Uterus (tissue), 4 donors: ENCODE results near the gene ARR3. TPM values are rescaled to one million over a fixed set of nuclear protein-coding genes. Genes with fewer than 3 reads are reported as not detected.
"Not testable (repeated sequence)": the region's sequence is repeated elsewhere in the genome, so short reads cannot be mapped to it uniquely, and the experiment has no call there.

ENCODE experiments used
- DNase-seq, 2 donors: peaks; one replicate each; pipeline ENCODE4 v3.0.0-alpha.2; 2019 to 2020
- H3K27ac ChIP-seq, 2 donors: fragments of 200-600 bp; sonication (generic); 1 replicate in 1 of 2; 2 replicates in 1 of 2; pipeline ENCODE4 v1.5.1; 2016 to 2018
- H3K27me3 ChIP-seq, 2 donors: fragments of 200-600 bp; sonication (generic); one replicate each; pipeline ENCODE4 v1.5.1; 2018 to 2019; ENCODE audit warnings: control low read depth in 1 of 2
- H3K36me3 ChIP-seq, 2 donors: fragments of 200-600 bp; sonication (generic); one replicate each; pipeline ENCODE4 v1.5.1; 2019; ENCODE audit warnings: control low read depth in 1 of 2
- H3K4me1 ChIP-seq, 2 donors: fragments of 200-600 bp; sonication (generic); one replicate each; pipeline ENCODE4 v1.5.1; 2018 to 2019; ENCODE audit warnings: control low read depth in 1 of 2
- H3K4me3 ChIP-seq, 2 donors: fragments of 200-600 bp; sonication (generic); 1 replicate in 1 of 2; 2 replicates in 1 of 2; pipeline ENCODE4 v1.5.1; 2018 to 2019; ENCODE audit warnings: mild to moderate bottlenecking in 1 of 2
- H3K9me3 ChIP-seq, 2 donors: fragments of 200-600 bp; sonication (generic); one replicate each; pipeline ENCODE4 v1.5.1; 2019; ENCODE audit warnings: control low read depth in 1 of 2
- CTCF ChIP-seq, 4 experiments: fragments of 200-600 bp in 2 of 4; fragments of 450-650 bp in 2 of 4; sonication (generic) in 2 of 4; IDR thresholded peaks; one replicate each; pipeline ENCODE4 v1.5.1; 2016 to 2019; ENCODE audit warnings: antibody characterized with exemption in 4 of 4, mild to moderate bottlenecking in 2 of 4, moderate library complexity in 1 of 4
- POLR2A ChIP-seq, 2 donors: fragments of 450-650 bp; IDR thresholded peaks; one replicate each; pipeline ENCODE4 v1.6.1; 2016; ENCODE audit warnings: antibody characterized with exemption in 2 of 2, mild to moderate bottlenecking in 1 of 2, moderate library complexity in 1 of 2
- intact Hi-C: fragments of 100-400 bp; cut with DNase I; formaldehyde crosslinking; loops from one replicate; pipeline ENCODE4 v1.15.1; 2023; ENCODE audit warnings: low total_unique reads
- total RNA-seq, 4 donors: library from RNA; depleted of rRNA in 3 of 4; stranded (reverse); fragments of >200 nt in 3 of 4; gene quantifications; one replicate each; pipeline versions ENCODE4 v1.1.0 to v1.2.4, GENCODE V29; 2014 to 2023
- donor health status: DM: yes; HTN: yes; CAD: no.

ARR3 gene
- total RNA-seq, 4 donors from 2014 or later, result not detected

GRCh38 chrX:70234355-70234754 lies 33.8 kb upstream of the ARR3 start, which contains the start of gene AWAT1:
Gene AWAT1 (plus strand): TSS chrX:70234655. CDS start chrX:70234696, 41 bp downstream.
- no peak for DNase-seq
- no peaks in the 10 kb centered on the region for H3K4me1 ChIP-seq
- H3K27ac ChIP-seq, result no peak within 1 kb of the TSS
- no peaks in the 10 kb centered on the region for H3K36me3 ChIP-seq
- intact Hi-C loops, result no loop called here
- no peaks in the 10 kb centered on the region for H3K27me3 ChIP-seq
- TF ChIP-seq CTCF (IDR thresholded peaks at IDR 0.05), result no peak
- no peak for TF ChIP-seq POLR2A (IDR thresholded peaks at IDR 0.05)
- H3K4me3 ChIP-seq, result no peak within 1 kb of the TSS
- H3K9me3 ChIP-seq, result no peaks in the 10 kb centered on the region

GRCh38 chrX:70240751-70241150 lies 27.4 kb upstream of the ARR3 start:
- TF ChIP-seq POLR2A (IDR thresholded peaks at IDR 0.05), result no peak
- TF ChIP-seq CTCF (IDR thresholded peaks at IDR 0.05), result no peak
- Histone ChIP-seq H3K27ac (no peak overlapping the region), H3K9me3 (no peaks in the 10 kb centered on the region), H3K36me3 (no peaks in the 10 kb centered on the region), H3K4me3 (no peak overlapping the region), H3K4me1 (no peaks in the 10 kb centered on the region), H3K27me3 (no peaks in the 10 kb centered on the region)
- intact Hi-C loops, result no loop called here
- no peak for DNase-seq

DNA sequence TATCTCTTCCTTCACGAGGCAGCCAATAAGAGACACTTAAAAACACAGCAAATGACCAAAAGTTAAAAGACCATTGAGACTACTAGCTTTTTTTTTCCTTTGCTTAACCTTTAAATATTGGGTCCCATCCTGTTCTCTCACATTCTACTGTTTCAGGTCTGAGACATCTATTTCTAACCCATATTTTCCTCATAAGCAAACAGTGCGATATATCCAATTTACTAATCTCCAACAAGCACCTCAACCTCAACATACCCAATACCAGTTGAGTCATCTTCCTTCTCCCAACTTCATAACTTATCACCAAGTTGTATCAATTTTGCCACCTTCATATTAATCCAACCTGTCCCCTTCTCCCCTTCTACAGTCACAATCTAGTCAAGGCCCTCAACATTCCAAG lies 26.6 kb upstream of the ARR3 start:
- H3K4me3 ChIP-seq, result no peak overlapping the region
- intact Hi-C loops, result no loop called here
- TF ChIP-seq CTCF (IDR thresholded peaks at IDR 0.05) (no peak), POLR2A (IDR thresholded peaks at IDR 0.05) (no peak)
- no peaks in the 10 kb centered on the region for H3K36me3 ChIP-seq
- H3K9me3 ChIP-seq, result no peaks in the 10 kb centered on the region
- DNase-seq, result no peak
- H3K4me1 ChIP-seq, result no peaks in the 10 kb centered on the region
- no peak overlapping the region for H3K27ac ChIP-seq
- no peaks in the 10 kb centered on the region for H3K27me3 ChIP-seq

- H3K27ac ChIP-seq, H3K4me3 ChIP-seq, H3K36me3 ChIP-seq, H3K27me3 ChIP-seq, H3K9me3 ChIP-seq, DNase-seq, intact Hi-C loops, H3K4me1 ChIP-seq: not testable (repeated sequence)
These were observed 24.5 kb upstream of the ARR3 start for GRCh38 chrX:70243601-70244000.

DNA sequence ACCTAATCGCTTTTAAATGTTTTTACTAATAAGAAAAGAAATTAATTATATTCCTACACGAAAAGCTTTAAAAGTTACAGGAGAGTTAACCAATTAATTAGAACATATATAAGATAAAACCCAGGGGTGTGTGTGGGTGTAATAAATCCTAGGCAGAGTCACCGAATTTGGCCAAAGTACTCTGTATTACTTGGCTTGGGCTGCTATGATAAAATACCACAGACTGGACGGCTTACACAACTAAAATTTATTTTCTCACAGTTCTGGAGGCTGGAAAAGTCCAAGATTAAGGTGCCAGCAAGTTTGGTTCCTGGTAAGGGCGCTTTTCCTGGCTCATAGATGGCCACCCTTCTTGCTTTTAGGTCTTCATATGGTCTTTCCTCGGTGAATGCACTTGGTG lies 23.3 kb upstream of the ARR3 start:
- intact Hi-C loops, result no loop called here
- no peaks in the 10 kb centered on the region for H3K36me3 ChIP-seq
- no peak overlapping the region for H3K4me3 ChIP-seq
- no peaks in the 10 kb centered on the region for H3K4me1 ChIP-seq
- TF ChIP-seq CTCF (IDR thresholded peaks at IDR 0.05) (no peak), POLR2A (IDR thresholded peaks at IDR 0.05) (no peak)
- DNase-seq, result no peak
- H3K27me3 ChIP-seq, result no peaks in the 10 kb centered on the region
- no peak overlapping the region for H3K27ac ChIP-seq
- no peaks in the 10 kb centered on the region for H3K9me3 ChIP-seq

- no peak for TF ChIP-seq CTCF (IDR thresholded peaks at IDR 0.05)
- no peak for TF ChIP-seq POLR2A (IDR thresholded peaks at IDR 0.05)
- no peaks in the 10 kb centered on the region for H3K4me1 ChIP-seq
These were observed 20.9 kb upstream of the ARR3 start for GRCh38 chrX:70247252-70247651.

More at GRCh38 chrX:70247252-70247651, 20.9 kb upstream of the ARR3 start:
- Histone ChIP-seq H3K9me3 (no peaks in the 10 kb centered on the region), H3K36me3 (no peaks in the 10 kb centered on the region), H3K27me3 (no peaks in the 10 kb centered on the region), H3K27ac (no peak overlapping the region), H3K4me3 (no peak overlapping the region)
- no peak for DNase-seq
- intact Hi-C loops, result no loop called here
